ENCODE results near the gene MOG. TPM values are rescaled to one million over a fixed set of nuclear protein-coding genes. Genes with fewer than 3 reads are reported as not detected.

The MOG gene
- total and polyA plus RNA-seq, 12 donors, result not detected

DNA sequence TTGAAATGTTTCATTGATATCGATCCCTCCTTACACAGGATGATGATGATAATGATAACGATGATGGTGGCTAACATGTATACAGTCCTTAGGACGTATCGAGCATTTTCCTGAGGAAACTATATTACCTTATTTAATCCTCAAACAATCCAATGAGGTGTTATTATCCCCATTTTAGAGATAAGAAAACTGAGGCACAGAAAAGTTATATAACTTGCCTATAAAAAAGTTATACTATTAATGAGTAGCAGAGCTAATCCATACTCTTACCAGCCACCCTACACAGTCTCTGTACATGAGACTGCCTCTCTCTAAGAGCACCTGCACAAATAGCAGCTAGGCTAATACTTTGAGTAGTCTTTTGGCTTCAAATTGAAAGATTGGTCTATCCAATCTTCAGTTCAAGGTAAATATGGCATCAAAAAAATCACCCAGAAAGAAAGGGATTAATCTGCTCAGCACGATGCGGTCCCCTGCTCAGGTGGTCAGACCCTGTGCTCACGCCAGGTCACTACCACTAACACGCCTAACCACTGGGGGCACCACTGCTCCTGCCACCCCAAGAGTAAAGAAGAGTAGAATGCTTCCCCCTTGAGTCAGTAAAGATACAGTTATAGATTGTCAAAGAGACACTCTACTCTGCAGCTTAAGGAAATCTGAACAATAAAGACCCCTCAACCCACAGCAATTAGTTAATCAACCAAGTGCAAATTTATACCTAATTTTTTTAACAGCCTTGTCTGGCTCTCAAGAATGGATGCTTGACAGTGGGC, 38.9 kb upstream of the MOG start:
- peaks cover 0 to 44% of the 10 kb centered on the region in 2 donors for H3K36me3 ChIP-seq (replicated peaks in 1 of 2)

DNA sequence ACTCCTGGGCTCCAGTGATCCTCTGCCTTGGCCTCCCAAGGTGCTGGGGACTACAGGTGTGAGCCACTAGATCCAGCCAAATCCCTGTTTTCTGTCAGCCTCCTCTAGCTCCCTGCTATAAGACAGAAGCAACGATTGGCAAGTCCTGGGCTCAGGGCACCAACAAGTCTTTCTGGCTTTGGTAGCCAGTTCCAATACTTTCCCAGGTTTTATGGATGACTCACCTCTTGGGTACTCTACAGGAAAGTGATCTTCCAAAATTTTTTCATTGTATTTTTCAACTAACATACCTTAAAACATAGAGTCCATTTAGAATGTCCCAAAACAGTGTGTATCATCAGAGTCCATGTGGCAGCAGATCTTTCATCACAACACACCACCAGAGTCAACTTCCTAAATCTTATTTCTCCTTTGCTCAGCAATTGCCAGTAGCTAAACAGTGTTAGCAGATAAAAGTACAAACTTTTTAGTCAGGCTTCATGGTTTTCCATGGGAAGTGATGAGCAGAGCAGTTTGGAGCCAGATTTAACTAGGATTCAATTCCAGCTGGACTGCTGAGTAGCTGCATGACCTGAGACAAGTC, 37.2 kb upstream of the MOG start:
- Histone ChIP-seq H3K36me3 (replicated peaks in 1 of 2) (peaks cover 0 to 38% of the 10 kb centered on the region in 2 donors), H3K9me3 (replicated peaks in 1 of 3) (no peaks in the 10 kb centered on the region), H3K27me3 (no peaks in the 10 kb centered on the region), H3K4me3 (no peak overlapping the region), H3K4me1 (replicated peaks in 1 of 2) (no peaks in the 10 kb centered on the region), H3K27ac (no peak overlapping the region)
- no peak for DNase-seq
- TF ChIP-seq, protein P1, sequence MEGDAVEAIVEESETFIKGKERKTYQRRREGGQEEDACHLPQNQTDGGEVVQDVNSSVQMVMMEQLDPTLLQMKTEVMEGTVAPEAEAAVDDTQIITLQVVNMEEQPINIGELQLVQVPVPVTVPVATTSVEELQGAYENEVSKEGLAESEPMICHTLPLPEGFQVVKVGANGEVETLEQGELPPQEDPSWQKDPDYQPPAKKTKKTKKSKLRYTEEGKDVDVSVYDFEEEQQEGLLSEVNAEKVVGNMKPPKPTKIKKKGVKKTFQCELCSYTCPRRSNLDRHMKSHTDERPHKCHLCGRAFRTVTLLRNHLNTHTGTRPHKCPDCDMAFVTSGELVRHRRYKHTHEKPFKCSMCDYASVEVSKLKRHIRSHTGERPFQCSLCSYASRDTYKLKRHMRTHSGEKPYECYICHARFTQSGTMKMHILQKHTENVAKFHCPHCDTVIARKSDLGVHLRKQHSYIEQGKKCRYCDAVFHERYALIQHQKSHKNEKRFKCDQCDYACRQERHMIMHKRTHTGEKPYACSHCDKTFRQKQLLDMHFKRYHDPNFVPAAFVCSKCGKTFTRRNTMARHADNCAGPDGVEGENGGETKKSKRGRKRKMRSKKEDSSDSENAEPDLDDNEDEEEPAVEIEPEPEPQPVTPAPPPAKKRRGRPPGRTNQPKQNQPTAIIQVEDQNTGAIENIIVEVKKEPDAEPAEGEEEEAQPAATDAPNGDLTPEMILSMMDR (IDR thresholded peaks at IDR 0.05), result no peak
- WGBS, 4 donors, result 77 to 89% (median 86%) methylated on average over 1 of the region's 1 CpG
- intact Hi-C loops (cut with DNase I), result no loop called here

More for the DNA sequence above, 38.9 kb upstream of the MOG start:
- no peak for TF ChIP-seq POLR2A (IDR thresholded peaks at IDR 0.05)
- TF ChIP-seq, protein P1 (IDR thresholded peaks at IDR 0.05), result no peak
- DNase-seq, result no peak
- H3K27me3 ChIP-seq, result no peaks in the 10 kb centered on the region
- H3K4me1 ChIP-seq (replicated peaks in 1 of 2), result no peaks in the 10 kb centered on the region
- no peak overlapping the region for H3K4me3 ChIP-seq
- no peaks in the 10 kb centered on the region for H3K9me3 ChIP-seq (replicated peaks in 1 of 3)
- WGBS, 4 donors, result 94 to 97% (median 96%) methylated on average over 8 of the region's 8 CpGs
- no peak overlapping the region for H3K27ac ChIP-seq
- intact Hi-C loops (cut with DNase I), result no loop called here

DNA sequence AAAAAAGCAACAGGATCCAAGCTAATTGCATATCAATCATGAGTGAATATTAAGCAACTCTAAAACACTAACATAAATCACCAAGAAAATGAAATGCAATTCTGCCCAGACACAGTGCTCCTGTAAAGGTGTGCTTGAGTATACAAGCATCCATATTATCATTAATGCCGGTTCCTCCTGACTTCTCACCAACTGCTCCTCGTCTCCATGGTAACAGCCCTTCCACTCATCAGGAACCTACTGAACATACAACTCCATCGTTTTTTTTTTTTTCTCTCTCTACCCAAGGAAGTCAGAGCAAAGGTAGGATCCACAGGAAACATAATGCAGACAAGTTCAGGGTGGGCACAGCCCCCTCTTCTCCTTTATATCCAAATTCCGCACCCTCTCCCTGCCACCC, 36.3 kb upstream of the MOG start:
- peaks cover 0 to 32% of the 10 kb centered on the region in 2 donors for H3K36me3 ChIP-seq (replicated peaks in 1 of 2)

DNA sequence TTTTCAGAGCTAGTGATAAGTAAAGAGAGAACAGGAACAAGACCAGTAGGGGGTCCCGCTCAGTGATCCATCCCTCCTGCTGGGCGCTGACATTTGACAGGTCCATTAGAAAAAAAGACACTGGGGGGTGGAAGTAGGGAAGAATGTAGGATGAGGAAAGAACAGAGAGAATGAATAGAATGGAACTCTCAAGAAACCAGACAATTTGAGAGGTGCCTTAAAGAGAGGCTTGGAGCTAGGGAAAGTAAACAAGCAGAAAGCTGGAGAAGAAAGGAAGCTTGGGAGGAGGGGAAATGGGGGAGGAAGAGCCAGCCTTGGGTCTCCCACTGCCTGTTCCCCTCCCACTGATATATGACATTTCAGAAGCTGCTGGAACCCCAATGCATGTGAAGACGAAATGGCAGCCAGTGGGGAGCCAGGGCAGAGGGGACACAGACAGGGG, 32.4 kb upstream of the MOG start:
- no peak overlapping the region for H3K27ac ChIP-seq
- DNase-seq, result peak in 1 of 7 donors; percentile 41
- H3K4me1 ChIP-seq (replicated peaks in 1 of 2), result peaks cover 9 to 13% of the 10 kb centered on the region in 2 donors
- no peak overlapping the region for H3K4me3 ChIP-seq
- no peak for TF ChIP-seq POLR2A (IDR thresholded peaks at IDR 0.05)
- TF ChIP-seq, protein P1 (IDR thresholded peaks at IDR 0.05), result no peak
- H3K9me3 ChIP-seq (replicated peaks in 1 of 3), result no peaks in the 10 kb centered on the region
- no peaks in the 10 kb centered on the region for H3K27me3 ChIP-seq
- H3K36me3 ChIP-seq (replicated peaks in 1 of 2), result peaks cover 0 to 23% of the 10 kb centered on the region in 2 donors
- 89 to 95% (median 90%) methylated on average over 3 of the region's 3 CpGs for WGBS, 4 donors
- intact Hi-C loops (cut with DNase I), result no loop called here

More for the DNA sequence above, 36.3 kb upstream of the MOG start:
- H3K27me3 ChIP-seq, result no peaks in the 10 kb centered on the region
- H3K27ac ChIP-seq, result no peak overlapping the region
- no peak overlapping the region for H3K4me3 ChIP-seq
- DNase-seq, result no peak
- H3K4me1 ChIP-seq (replicated peaks in 1 of 2), result no peaks in the 10 kb centered on the region
- TF ChIP-seq, protein P1 (IDR thresholded peaks at IDR 0.05), result no peak
- no peak for TF ChIP-seq POLR2A (IDR thresholded peaks at IDR 0.05)
- WGBS, 4 donors, result 66 to 91% (median 84%) methylated on average over 3 to 4 of the region's 4 CpGs
- no peaks in the 10 kb centered on the region for H3K9me3 ChIP-seq (replicated peaks in 1 of 3)
- intact Hi-C loops (cut with DNase I), result no loop called here
